H1 (cell line): ENCODE data around the gene PLG. TPM values are rescaled to one million over a fixed set of nuclear protein-coding genes. Genes with fewer than 3 reads are reported as not detected.

Source experiments
- CTCF ChIA-PET: fragments of 300-600 bp; sonication (Branson Sonifier 250); formaldehyde crosslinking; loops from one replicate; lab custom pipeline; 2021; ENCODE audit not compliant: partially characterized antibody; lab: Charles Lee
- POLR2A ChIA-PET: fragments of 300-600 bp; sonication (Branson Sonifier 250); formaldehyde crosslinking; loops from one replicate; lab custom pipeline; 2021; ENCODE audit warnings: inconsistent platforms; ENCODE audit not compliant: partially characterized antibody; lab: Charles Lee
- DNase-seq, 2 experiments: peaks; one replicate each; pipeline versions ENCODE4 v3.0.0 to v3.0.0-alpha.2; 2010 to 2022; ENCODE audit warnings: low spot score in 2 of 2, low read depth in 1 of 2, mixed read lengths in 1 of 2
- FAIRE-seq: peaks from 2 replicates; lab custom pipeline; 2011; peaks lifted over from hg19 to GRCh38; lab: Jason Lieb, UNC
- H2AFZ ChIP-seq: 2 replicates; pipeline ENCODE4 v1.8.1; 2012; ENCODE audit warnings: low read length, inconsistent platforms
- H2AK5ac ChIP-seq: 2 replicates; pipeline ENCODE4 v1.6.1; 2013; ENCODE audit warnings: low read depth, low read length
- H2BK120ac ChIP-seq: replicated peaks from 2 replicates; pipeline ENCODE3; 2013; ENCODE audit warnings: low read depth, low read length, inconsistent platforms
- H2BK12ac ChIP-seq: 2 replicates; pipeline ENCODE4 v1.6.1; 2013; ENCODE audit warnings: low read depth, low read length
- H2BK15ac ChIP-seq: 2 replicates; pipeline ENCODE4 v1.6.1; 2013; ENCODE audit warnings: low read length
- H2BK20ac ChIP-seq: 2 replicates; pipeline ENCODE4 v1.6.1; 2013; ENCODE audit warnings: low read length
- H2BK5ac ChIP-seq: 2 replicates; pipeline ENCODE4 v1.6.1; 2013; ENCODE audit warnings: low read depth, low read length
- H3K14ac ChIP-seq: 2 replicates; pipeline ENCODE4 v1.6.1; 2013; ENCODE audit warnings: inconsistent platforms; ENCODE audit not compliant: insufficient read length
- H3K18ac ChIP-seq: 2 replicates; pipeline ENCODE4 v1.6.1; 2013; ENCODE audit warnings: low read length; ENCODE audit errors: extremely low read depth
- H3K23ac ChIP-seq: 2 replicates; pipeline ENCODE4 v1.6.1; 2013; ENCODE audit warnings: inconsistent platforms; ENCODE audit not compliant: insufficient read length
- H3K23me2 ChIP-seq: 2 replicates; pipeline ENCODE4 v1.6.1; 2013; ENCODE audit warnings: low read depth, low read length
- H3K27ac ChIP-seq: 2 replicates; pipeline ENCODE4 v1.6.1; 2011; ENCODE audit warnings: low read depth, low read length, inconsistent platforms
- H3K27me3 ChIP-seq, 4 experiments: replicated peaks in 1 of 4; 1 replicate in 1 of 4; 2 replicates in 3 of 4; pipeline versions ENCODE4 v1.6.1 to v1.8.1; 2011 to 2013; ENCODE audit warnings: low read length in 3 of 4, mild to moderate bottlenecking in 3 of 4, inconsistent platforms in 2 of 4, mixed read lengths in 2 of 4, moderate library complexity in 1 of 4; ENCODE audit not compliant: control insufficient read depth in 3 of 4, insufficient read depth in 3 of 4; ENCODE audit errors: extremely low read depth in 1 of 4
- H3K36me3 ChIP-seq, 4 experiments: 2 replicates each; pipeline versions ENCODE4 v1.6.1 to v1.8.1; 2011 to 2013; ENCODE audit warnings: mild to moderate bottlenecking in 4 of 4, low read length in 3 of 4, moderate library complexity in 2 of 4, control low read depth in 1 of 4, inconsistent platforms in 1 of 4; ENCODE audit not compliant: insufficient read depth in 4 of 4, control insufficient read depth in 2 of 4
- H3K4ac ChIP-seq: replicated peaks from 2 replicates; pipeline ENCODE3; 2013; ENCODE audit warnings: low read length, low read depth, mixed read lengths, inconsistent platforms; ENCODE audit not compliant: insufficient read length
- H3K4me1 ChIP-seq, 4 experiments: replicated peaks in 1 of 4; 1 replicate in 1 of 4; 2 replicates in 3 of 4; pipeline versions ENCODE4 v1.6.1 to v1.8.1; 2011 to 2013; ENCODE audit warnings: low read length in 3 of 4, inconsistent platforms in 2 of 4, mixed read lengths in 1 of 4; ENCODE audit not compliant: insufficient read depth in 4 of 4, control insufficient read depth in 3 of 4
- H3K4me2 ChIP-seq, 2 experiments: 2 replicates each; pipeline versions ENCODE4 v1.6.1 to v1.8.1; 2011 to 2013; ENCODE audit warnings: low read depth in 2 of 2, low read length in 2 of 2, control low read depth in 1 of 2, inconsistent platforms in 1 of 2, mild to moderate bottlenecking in 1 of 2; ENCODE audit not compliant: insufficient read depth in 1 of 2
- H3K4me3 ChIP-seq, 4 experiments: fragments of 200-600, 300-600 bp in 1 of 4; sonication (generic), shearing (Covaris generic), sonication (Bioruptor Twin) in 1 of 4; 2 replicates each; pipeline versions ENCODE4 v1.5.1 to v1.8.1; 2011 to 2016; ENCODE audit warnings: low read length in 4 of 4, low read depth in 3 of 4, control low read depth in 2 of 4, inconsistent platforms in 2 of 4, mild to moderate bottlenecking in 2 of 4, mixed read lengths in 1 of 4, moderate library complexity in 1 of 4; ENCODE audit not compliant: insufficient read depth in 2 of 4; ENCODE audit errors: extremely low read depth in 1 of 4
- H3K56ac ChIP-seq: replicated peaks from 2 replicates; pipeline ENCODE3; 2013; ENCODE audit warnings: low read depth, mild to moderate bottlenecking, mixed read lengths, low read length, inconsistent platforms; ENCODE audit not compliant: insufficient read length
- H3K79me1 ChIP-seq: 2 replicates; pipeline ENCODE4 v1.6.1; 2013; ENCODE audit warnings: low read depth, low read length, control low read depth
- H3K79me2 ChIP-seq, 2 experiments: 2 replicates each; pipeline versions ENCODE4 v1.6.1 to v1.8.1; 2012 to 2013; ENCODE audit warnings: low read length in 2 of 2, mild to moderate bottlenecking in 2 of 2, inconsistent platforms in 1 of 2; ENCODE audit not compliant: insufficient read depth in 2 of 2, control insufficient read depth in 1 of 2
- H3K9ac ChIP-seq, 4 experiments: replicated peaks in 1 of 4; 1 replicate in 1 of 4; 2 replicates in 3 of 4; pipeline versions ENCODE4 v1.6.1 to v1.8.1; 2011 to 2013; ENCODE audit warnings: low read depth in 3 of 4, low read length in 3 of 4, control low read depth in 2 of 4, mild to moderate bottlenecking in 2 of 4, moderate library complexity in 2 of 4, inconsistent platforms in 1 of 4; ENCODE audit errors: extremely low read depth in 1 of 4
- H3K9me3 ChIP-seq, 2 experiments: 2 replicates each; pipeline versions ENCODE4 v1.6.1 to v1.8.1; 2012 to 2013; ENCODE audit warnings: mild to moderate bottlenecking in 2 of 2, moderate library complexity in 2 of 2, control low read depth in 1 of 2, inconsistent platforms in 1 of 2, low read depth in 1 of 2, low read length in 1 of 2, mixed read lengths in 1 of 2; ENCODE audit not compliant: insufficient read depth in 2 of 2
- H4K20me1 ChIP-seq, 2 experiments: replicated peaks in 1 of 2; 2 replicates each; pipeline versions ENCODE3 to v1.8.1; 2011 to 2013; ENCODE audit warnings: inconsistent platforms in 2 of 2, low read length in 2 of 2, mild to moderate bottlenecking in 1 of 2; ENCODE audit not compliant: insufficient read depth in 2 of 2, control insufficient read depth in 1 of 2
- H4K5ac ChIP-seq: 2 replicates; pipeline ENCODE4 v1.6.1; 2013; ENCODE audit warnings: low read length, low read depth, mixed read lengths, inconsistent platforms; ENCODE audit not compliant: insufficient read length
- H4K8ac ChIP-seq: 2 replicates; pipeline ENCODE4 v1.8.0; 2013; ENCODE audit warnings: mild to moderate bottlenecking, moderate library complexity, low read length, inconsistent platforms; ENCODE audit not compliant: insufficient read depth; ENCODE audit errors: extremely low read depth
- H4K91ac ChIP-seq: replicated peaks from 2 replicates; pipeline ENCODE3; 2013; ENCODE audit warnings: low read length, mixed read lengths, inconsistent platforms; ENCODE audit not compliant: insufficient read length
- NRF1 ChIP-seq: IDR thresholded peaks from 2 replicates; pipeline ENCODE4 v1.6.1; 2011; ENCODE audit warnings: mild to moderate bottlenecking, low read depth, low read length, improper control_type of control experiment
- RXRA ChIP-seq: IDR thresholded peaks from 2 replicates; pipeline ENCODE4 v1.6.1; 2011; ENCODE audit warnings: low read depth, mild to moderate bottlenecking, low read length, moderate library complexity; ENCODE audit not compliant: insufficient read depth
- SIX5 ChIP-seq: IDR thresholded peaks from 2 replicates; pipeline ENCODE4 v1.6.1; 2011; ENCODE audit warnings: mild to moderate bottlenecking, low read depth, low read length
- TAF7 ChIP-seq: optimal IDR thresholded peaks from 2 replicates; pipeline ENCODE3; 2011; ENCODE audit warnings: low read depth, mild to moderate bottlenecking, inconsistent platforms, low read length, moderate library complexity, borderline replicate concordance
- YY1 ChIP-seq: IDR thresholded peaks from 2 replicates; pipeline ENCODE4 v1.6.1; 2011; ENCODE audit warnings: low read depth, mild to moderate bottlenecking, low read length
- WGBS, 2 experiments: shearing (Covaris generic) in 1 of 2; methylation state at CpG; one replicate each; pipeline versions ENCODE4 v1.1.6 to v1.1.7; 2013 to 2015; ENCODE audit warnings: low lambda C conversion rate in 2 of 2, mixed read lengths in 2 of 2, inconsistent platforms in 1 of 2, low coverage in 1 of 2, missing lambda C conversion rate in 1 of 2; ENCODE audit not compliant: insufficient replicate concordance in 2 of 2, insufficient coverage in 1 of 2, insufficient read length in 1 of 2; ENCODE audit errors: extremely low coverage in 1 of 2, missing lambda C conversion rate in 1 of 2; 5-methylcytosine and 5-hydroxymethylcytosine counted together
- polyA plus RNA-seq, 7 experiments: library from polyadenylated mRNA; depleted of rRNA in 3 of 7; stranded (reverse) in 5 of 7; unstranded in 2 of 7; fragments of >200 nt in 5 of 7; fragments of 200-250 nt in 2 of 7; gene quantifications; 1 replicate in 5 of 7; 2 replicates in 1 of 7; 4 replicates in 1 of 7; pipeline versions ENCODE4 v1.2.1 to v1.2.3, GENCODE V29; 2011 to 2013; ENCODE audit warnings: missing spikeins in 2 of 7, mixed read lengths in 2 of 7
- total RNA-seq: library from RNA; stranded (reverse); fragmentation: NEBNext Ultra II Directional; extraction: Animal tissue kit (Norgen Biotek cat#: 25700); gene quantifications from 2 replicates; pipeline ENCODE4 v1.2.1, GENCODE V29; 2021

Gene PLG
- total and polyA plus RNA-seq, 2 of the 8 experiments (the other 6 are each of a cell fraction or from before 2014, with no cell fraction given), result not detected

GRCh38 chr6:160662842-160663241, 39.2 kb upstream of the PLG start:
- DNase-seq (no peak), FAIRE-seq (no peak)
- no peak overlapping the region for H2AFZ ChIP-seq

More at GRCh38 chr6:160662842-160663241, 39.2 kb upstream of the PLG start:
- Histone ChIP-seq H3K9me3 (peaks cover 16 to 18% of the 10 kb centered on the region in 2 experiments; a peak in 3 of 4 replicates), H3K18ac (no peak overlapping the region), H2BK5ac (no peak overlapping the region), H3K4me2 (no peak overlapping the region), H3K23ac (no peak overlapping the region), H3K4me3 (no peak overlapping the region), H3K4ac (no peak overlapping the region), H3K4me1 (no peaks in the 10 kb centered on the region), H3K27me3 (no peaks in the 10 kb centered on the region; a peak in 1 of 7 replicates), H2BK12ac (no peak overlapping the region), H3K9ac (no peak overlapping the region), H3K79me2 (no peaks in the 10 kb centered on the region), H2AK5ac (no peak overlapping the region), H3K56ac (no peak overlapping the region), H2BK20ac (no peak overlapping the region), H3K27ac (no peak overlapping the region), H3K79me1 (no peaks in the 10 kb centered on the region), H4K8ac (no peak overlapping the region), H3K36me3 (no peaks in the 10 kb centered on the region), H4K91ac (no peak overlapping the region), H4K20me1 (no peaks in the 10 kb centered on the region), H2BK120ac (no peak overlapping the region), H3K23me2 (no peaks in the 10 kb centered on the region), H4K5ac (no peak overlapping the region), H3K14ac (no peak overlapping the region), H2BK15ac (no peak overlapping the region)
- TF ChIP-seq SIX5 (no peak), NRF1 (no peak), RXRA (no peak), YY1 (no peak), TAF7 (no peak)
- 86% methylated on average over 2 of the region's 2 CpGs; no CpG with 5 or more reads in 1 of the 2 experiments for WGBS, 2 experiments
- ChIA-PET POLR2A (no interaction called here), CTCF (no interaction called here)
